ENCODE results near the gene HMG20A.

The HMG20A gene

DNA sequence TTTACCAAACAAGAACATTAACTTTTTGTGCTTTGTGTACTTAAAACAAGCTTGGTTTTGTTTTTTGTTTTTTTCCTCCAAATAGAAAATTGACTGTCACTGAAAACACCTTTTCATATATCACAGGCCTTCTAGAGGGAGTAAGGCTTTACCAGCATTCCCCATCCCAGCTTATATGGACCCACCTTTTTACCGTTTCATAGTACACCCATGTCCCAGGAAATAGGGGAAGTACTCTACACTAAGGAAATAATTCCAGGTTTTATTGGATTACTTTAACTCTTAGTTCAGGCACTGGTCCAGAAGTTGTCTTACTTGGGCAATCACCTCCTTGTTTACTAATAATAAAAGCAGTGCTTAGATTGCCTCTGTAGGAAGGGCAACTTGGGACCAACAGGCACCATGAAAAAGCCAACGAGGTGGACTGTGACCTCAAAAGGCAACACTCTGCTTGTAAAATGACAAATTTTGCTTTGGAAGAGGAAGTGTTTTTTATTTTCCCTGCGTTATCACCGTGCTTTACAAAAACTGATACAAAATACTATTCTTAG lies 26.2 kb downstream of the HMG20A start:
- Histone ChIP-seq H3K36me3 (ENCODE audit: control insufficient read depth, insufficient read depth, low read length) (no peaks in the 10 kb centered on the region; the same call in 1 of the 2 replicates), H3K4me3 (replicated peaks; ENCODE audit: low read depth, low read length) (no peak overlapping the region), H3K27me3 (replicated peaks; ENCODE audit: control insufficient read depth, insufficient read depth, low read length) (no peaks in the 10 kb centered on the region)
- TF ChIP-seq CTCF (IDR thresholded peaks at IDR 0.05; ENCODE audit: insufficient read depth, low read length, poor library complexity, severe bottlenecking) = no peak
- no peak for DNase-seq (ENCODE audit: extremely low read depth, insufficient read length)

- no peak for TF ChIP-seq CTCF (IDR thresholded peaks at IDR 0.05; ENCODE audit: insufficient read depth, low read length, poor library complexity, severe bottlenecking)
- DNase-seq (ENCODE audit: extremely low read depth, insufficient read length) = no peak
These were observed 33.6 kb downstream of the HMG20A start for GRCh38 chr15:77454265-77454664.

DNA sequence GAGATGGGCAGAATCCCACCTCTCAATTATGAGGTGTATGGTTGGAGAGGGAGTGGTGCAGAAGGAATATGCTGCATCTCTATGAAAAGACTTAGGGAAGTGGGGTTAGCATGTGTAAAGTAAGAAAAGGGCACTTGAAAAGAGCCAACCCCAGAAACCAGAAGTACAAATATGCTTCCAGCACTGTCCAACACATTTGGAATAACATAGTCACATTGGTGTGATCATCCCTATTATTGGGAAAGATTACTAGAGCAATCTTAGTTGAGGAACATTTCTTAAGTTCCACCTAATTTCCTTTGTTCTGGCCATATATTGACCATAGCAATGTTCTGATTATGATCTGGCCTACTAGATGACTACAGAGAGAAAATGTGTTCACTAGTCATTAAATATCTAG lies 34.3 kb downstream of the HMG20A start:
- H3K27me3 ChIP-seq (replicated peaks; ENCODE audit: control insufficient read depth, insufficient read depth, low read length) = no peaks in the 10 kb centered on the region
- no peak for TF ChIP-seq CTCF (IDR thresholded peaks at IDR 0.05; ENCODE audit: insufficient read depth, low read length, poor library complexity, severe bottlenecking)
- DNase-seq (ENCODE audit: extremely low read depth, insufficient read length) = no peak
- H3K36me3 ChIP-seq (ENCODE audit: control insufficient read depth, insufficient read depth, low read length) = no peaks in the 10 kb centered on the region
- H3K4me3 ChIP-seq (replicated peaks; ENCODE audit: low read depth, low read length) = no peak overlapping the region

More at GRCh38 chr15:77454265-77454664, 33.6 kb downstream of the HMG20A start:
- H3K36me3 ChIP-seq (ENCODE audit: control insufficient read depth, insufficient read depth, low read length) = no peaks in the 10 kb centered on the region
- no peaks in the 10 kb centered on the region for H3K27me3 ChIP-seq (replicated peaks; ENCODE audit: control insufficient read depth, insufficient read depth, low read length)
- no peak overlapping the region for H3K4me3 ChIP-seq (replicated peaks; ENCODE audit: low read depth, low read length)

- Histone ChIP-seq H3K4me3 (replicated peaks; ENCODE audit: low read depth, low read length) (no peak overlapping the region), H3K27me3 (replicated peaks; ENCODE audit: control insufficient read depth, insufficient read depth, low read length) (no peaks in the 10 kb centered on the region), H3K36me3 (ENCODE audit: control insufficient read depth, insufficient read depth, low read length) (no peaks in the 10 kb centered on the region)
- no peak for DNase-seq (ENCODE audit: extremely low read depth, insufficient read length)
- no peak for TF ChIP-seq CTCF (IDR thresholded peaks at IDR 0.05; ENCODE audit: insufficient read depth, low read length, poor library complexity, severe bottlenecking)
These were observed 35.1 kb downstream of the HMG20A start for GRCh38 chr15:77455696-77456321.

DNA sequence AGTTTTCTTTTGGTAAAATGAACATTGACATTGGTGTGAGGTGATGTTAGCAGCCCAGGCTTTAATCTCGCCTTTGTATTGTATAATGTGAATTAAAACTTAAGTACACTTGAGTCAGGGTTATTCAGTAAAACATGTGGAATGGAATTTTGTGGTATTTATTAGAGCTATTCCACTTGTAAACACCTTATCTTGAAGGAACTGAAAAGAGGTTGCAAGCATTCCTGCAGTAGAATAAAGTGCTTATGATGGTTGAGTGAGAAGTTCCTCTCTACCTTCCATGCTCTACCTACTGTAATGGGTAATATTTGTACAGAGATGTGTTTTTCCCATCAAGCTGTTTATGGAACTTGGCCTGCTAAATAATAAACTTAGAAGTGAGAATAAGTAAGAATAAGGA lies 36.1 kb downstream of the HMG20A start:
- no peak for DNase-seq (ENCODE audit: extremely low read depth, insufficient read length)
- no peaks in the 10 kb centered on the region for H3K36me3 ChIP-seq (ENCODE audit: control insufficient read depth, insufficient read depth, low read length)
- no peak for TF ChIP-seq CTCF (IDR thresholded peaks at IDR 0.05; ENCODE audit: insufficient read depth, low read length, poor library complexity, severe bottlenecking)
- no peaks in the 10 kb centered on the region for H3K27me3 ChIP-seq (replicated peaks; ENCODE audit: control insufficient read depth, insufficient read depth, low read length)
- no peak overlapping the region for H3K4me3 ChIP-seq (replicated peaks; ENCODE audit: low read depth, low read length)

Measured in GM06990 (cell line).